ENCODE measurements around the gene PACSIN2.

The PACSIN2 gene, protein sequence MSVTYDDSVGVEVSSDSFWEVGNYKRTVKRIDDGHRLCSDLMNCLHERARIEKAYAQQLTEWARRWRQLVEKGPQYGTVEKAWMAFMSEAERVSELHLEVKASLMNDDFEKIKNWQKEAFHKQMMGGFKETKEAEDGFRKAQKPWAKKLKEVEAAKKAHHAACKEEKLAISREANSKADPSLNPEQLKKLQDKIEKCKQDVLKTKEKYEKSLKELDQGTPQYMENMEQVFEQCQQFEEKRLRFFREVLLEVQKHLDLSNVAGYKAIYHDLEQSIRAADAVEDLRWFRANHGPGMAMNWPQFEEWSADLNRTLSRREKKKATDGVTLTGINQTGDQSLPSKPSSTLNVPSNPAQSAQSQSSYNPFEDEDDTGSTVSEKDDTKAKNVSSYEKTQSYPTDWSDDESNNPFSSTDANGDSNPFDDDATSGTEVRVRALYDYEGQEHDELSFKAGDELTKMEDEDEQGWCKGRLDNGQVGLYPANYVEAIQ

DNA sequence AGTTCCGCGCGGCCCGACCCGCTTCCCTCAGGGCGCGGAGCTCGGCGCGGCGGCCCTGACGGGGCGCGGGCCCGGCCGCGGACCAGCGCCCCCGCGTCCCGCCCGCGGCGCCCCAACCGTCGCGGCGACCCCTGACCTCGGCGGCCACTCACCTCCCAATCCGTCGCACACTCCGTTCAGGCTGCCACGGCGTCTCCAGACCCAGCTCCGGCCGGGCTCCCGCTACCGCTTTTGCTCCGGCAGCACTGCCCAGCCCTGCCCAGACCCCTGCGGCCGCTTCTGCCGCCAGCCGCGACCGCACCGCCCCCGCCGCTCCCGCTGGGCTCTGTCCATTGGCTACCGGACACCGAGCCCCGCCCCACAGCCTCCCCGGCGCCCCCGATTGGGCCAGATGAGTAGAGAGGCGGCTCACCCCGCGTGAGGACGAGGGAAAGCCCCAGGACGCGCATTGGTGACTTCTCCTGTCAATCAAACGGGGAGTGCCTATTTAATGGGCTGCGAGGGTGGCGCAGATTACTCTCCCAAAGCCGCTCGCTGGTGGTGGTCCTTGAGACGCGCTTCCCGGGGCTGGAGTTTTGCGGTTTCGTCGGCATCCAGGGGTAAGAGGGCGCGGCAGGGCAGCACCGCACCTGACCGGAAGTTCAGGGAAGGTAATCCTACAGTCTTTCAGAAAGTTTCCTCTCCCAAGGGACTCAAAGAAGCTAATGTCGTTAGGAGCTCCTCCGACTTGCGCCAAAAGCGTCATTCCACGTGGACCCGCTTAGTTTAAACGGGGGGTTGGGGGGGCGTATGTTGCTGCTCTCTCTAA is at the start of gene PACSIN2:
Gene PACSIN2, minus strand, starts transcription at position 281 of the 808 bp plus-strand sequence. CDS start 103,069 bp downstream, outside the sequence.
- peak within 1 kb of the TSS; percentile 75 for H3K4me3 ChIP-seq (ENCODE audit: low read depth, low read length)
- DNase-seq (ENCODE audit: low read depth), result peak; percentile 98
- no peak; the same call in 1 of the 2 replicates for TF ChIP-seq MYC (IDR thresholded peaks at IDR 0.05; ENCODE audit: low read depth, low read length)
- TF ChIP-seq, protein P1, sequence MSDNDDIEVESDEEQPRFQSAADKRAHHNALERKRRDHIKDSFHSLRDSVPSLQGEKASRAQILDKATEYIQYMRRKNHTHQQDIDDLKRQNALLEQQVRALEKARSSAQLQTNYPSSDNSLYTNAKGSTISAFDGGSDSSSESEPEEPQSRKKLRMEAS (IDR thresholded peaks at IDR 0.05; ENCODE audit: low read depth, low read length), result peak; percentile 54; the same call in 1 of the 2 replicates
- TF ChIP-seq, protein P2, sequence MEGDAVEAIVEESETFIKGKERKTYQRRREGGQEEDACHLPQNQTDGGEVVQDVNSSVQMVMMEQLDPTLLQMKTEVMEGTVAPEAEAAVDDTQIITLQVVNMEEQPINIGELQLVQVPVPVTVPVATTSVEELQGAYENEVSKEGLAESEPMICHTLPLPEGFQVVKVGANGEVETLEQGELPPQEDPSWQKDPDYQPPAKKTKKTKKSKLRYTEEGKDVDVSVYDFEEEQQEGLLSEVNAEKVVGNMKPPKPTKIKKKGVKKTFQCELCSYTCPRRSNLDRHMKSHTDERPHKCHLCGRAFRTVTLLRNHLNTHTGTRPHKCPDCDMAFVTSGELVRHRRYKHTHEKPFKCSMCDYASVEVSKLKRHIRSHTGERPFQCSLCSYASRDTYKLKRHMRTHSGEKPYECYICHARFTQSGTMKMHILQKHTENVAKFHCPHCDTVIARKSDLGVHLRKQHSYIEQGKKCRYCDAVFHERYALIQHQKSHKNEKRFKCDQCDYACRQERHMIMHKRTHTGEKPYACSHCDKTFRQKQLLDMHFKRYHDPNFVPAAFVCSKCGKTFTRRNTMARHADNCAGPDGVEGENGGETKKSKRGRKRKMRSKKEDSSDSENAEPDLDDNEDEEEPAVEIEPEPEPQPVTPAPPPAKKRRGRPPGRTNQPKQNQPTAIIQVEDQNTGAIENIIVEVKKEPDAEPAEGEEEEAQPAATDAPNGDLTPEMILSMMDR (IDR thresholded peaks at IDR 0.05; ENCODE audit: low read depth, low read length), result no peak
- TF ChIP-seq POLR2A (IDR thresholded peaks at IDR 0.05; ENCODE audit: extremely low read depth, insufficient read length), result peak; percentile 90

DNA sequence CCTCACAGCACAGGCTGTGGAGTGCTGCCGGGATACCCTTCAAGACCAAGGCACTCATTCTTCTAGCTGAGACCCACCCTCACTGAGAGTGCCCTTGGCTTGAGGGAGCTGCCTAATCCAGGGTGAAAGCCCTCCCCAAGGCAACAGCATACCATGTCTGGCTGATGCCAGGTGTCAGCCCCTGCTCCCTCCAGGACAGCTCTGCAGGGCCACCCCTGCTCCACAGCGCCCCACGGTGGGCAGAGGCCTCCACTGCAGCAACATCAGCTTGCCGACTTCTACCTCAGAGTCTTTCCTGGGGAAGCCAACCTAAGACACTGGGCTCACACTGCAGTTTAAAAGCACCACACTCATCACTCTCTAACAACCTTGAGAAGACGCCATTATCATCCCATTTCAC is 45.2 kb upstream of the PACSIN2 start:
- peak; percentile 56 for DNase-seq (ENCODE audit: low read depth)
- no peak overlapping the region for H3K4me3 ChIP-seq (ENCODE audit: low read depth, low read length)
- TF ChIP-seq, protein P2 (IDR thresholded peaks at IDR 0.05; ENCODE audit: low read depth, low read length), result peak; percentile 83
- TF ChIP-seq MYC (IDR thresholded peaks at IDR 0.05; ENCODE audit: low read depth, low read length) (no peak), POLR2A (IDR thresholded peaks at IDR 0.05; ENCODE audit: extremely low read depth, insufficient read length) (no peak)

- no peak overlapping the region for H3K4me3 ChIP-seq (ENCODE audit: low read depth, low read length)
- TF ChIP-seq, protein P2 (IDR thresholded peaks at IDR 0.05; ENCODE audit: low read depth, low read length), result no peak
- TF ChIP-seq, protein P1 (IDR thresholded peaks at IDR 0.05; ENCODE audit: low read depth, low read length), result no peak
- TF ChIP-seq POLR2A (IDR thresholded peaks at IDR 0.05; ENCODE audit: extremely low read depth, insufficient read length) (no peak), MYC (IDR thresholded peaks at IDR 0.05; ENCODE audit: low read depth, low read length) (no peak)
- DNase-seq (ENCODE audit: low read depth), result no peak
Measured at GRCh38 chr22:43057641-43058040, 42.7 kb upstream of the PACSIN2 start.

- peak; percentile 42 for DNase-seq (ENCODE audit: low read depth)
- no peak overlapping the region for H3K4me3 ChIP-seq (ENCODE audit: low read depth, low read length)
- TF ChIP-seq MYC (IDR thresholded peaks at IDR 0.05; ENCODE audit: low read depth, low read length), result no peak
- TF ChIP-seq, protein P2 (IDR thresholded peaks at IDR 0.05; ENCODE audit: low read depth, low read length), result peak; percentile 40
Measured at GRCh38 chr22:43053176-43053575, 38.2 kb upstream of the PACSIN2 start.

- peak; percentile 16 for DNase-seq (ENCODE audit: low read depth)
- TF ChIP-seq, protein P1 (IDR thresholded peaks at IDR 0.05; ENCODE audit: low read depth, low read length), result no peak
- TF ChIP-seq, protein P2 (IDR thresholded peaks at IDR 0.05; ENCODE audit: low read depth, low read length), result peak; percentile 11
Measured at GRCh38 chr22:43050995-43051394, 36.0 kb upstream of the PACSIN2 start.

More at GRCh38 chr22:43050995-43051394, 36.0 kb upstream of the PACSIN2 start:
- no peak overlapping the region for H3K4me3 ChIP-seq (ENCODE audit: low read depth, low read length)
